Endodermal cell (in vitro differentiated cells): ENCODE data around the gene IYD. TPM values are rescaled to one million over a fixed set of nuclear protein-coding genes. Genes with fewer than 3 reads are reported as not detected.
A peak's percentile ranks its signal among the peaks of the same experiment; 100 is the strongest.

Experiments
- DNase-seq: peaks from one replicate; pipeline ENCODE4 v3.0.0-alpha.2; 2017
- H3K27ac ChIP-seq: 2 replicates; pipeline ENCODE4 v1.5.1; 2013; ENCODE audit warnings: mild to moderate bottlenecking, low read depth, low read length, moderate library complexity
- H3K27me3 ChIP-seq: 2 replicates; pipeline ENCODE4 v1.6.1; 2013; ENCODE audit warnings: mild to moderate bottlenecking, low read length, moderate library complexity; ENCODE audit not compliant: insufficient read depth, control insufficient read depth, poor library complexity, severe bottlenecking
- H3K36me3 ChIP-seq: 2 replicates; pipeline ENCODE4 v1.7.0; 2013; ENCODE audit warnings: mild to moderate bottlenecking, low read length, moderate library complexity; ENCODE audit not compliant: control insufficient read depth, insufficient read depth
- H3K4me1 ChIP-seq: one replicate; pipeline ENCODE4 v1.7.0; 2013; ENCODE audit warnings: low read length; ENCODE audit not compliant: control insufficient read depth, insufficient read depth
- H3K4me3 ChIP-seq: 2 replicates; pipeline ENCODE4 v1.5.1; 2013; ENCODE audit warnings: mild to moderate bottlenecking, low read length, moderate library complexity
- H3K9ac ChIP-seq: 2 replicates; pipeline ENCODE4 v1.6.1; 2013; ENCODE audit warnings: mild to moderate bottlenecking, low read length, moderate library complexity; ENCODE audit not compliant: poor library complexity, severe bottlenecking; ENCODE audit errors: extremely low read depth
- H3K9me3 ChIP-seq: 2 replicates; pipeline ENCODE4 v1.6.1; 2013; ENCODE audit warnings: mild to moderate bottlenecking, low read length, moderate library complexity; ENCODE audit not compliant: control insufficient read depth
- H3K27ac Mint-ChIP-seq: 2 replicates; pipeline ENCODE4 v1.8.0; 2020; ENCODE audit warnings: mixed read lengths
- H3K27me3 Mint-ChIP-seq: 2 replicates; pipeline ENCODE4 v1.8.0; 2021; ENCODE audit warnings: mild to moderate bottlenecking, mixed read lengths; ENCODE audit not compliant: insufficient read depth
- H3K36me3 Mint-ChIP-seq: 2 replicates; pipeline ENCODE4 v1.8.0; 2020; ENCODE audit warnings: low read depth, mixed read lengths
- H3K4me1 Mint-ChIP-seq: 2 replicates; pipeline ENCODE4 v1.8.0; 2020; ENCODE audit warnings: mixed read lengths
- H3K4me3 Mint-ChIP-seq: 2 replicates; pipeline ENCODE4 v1.8.0; 2020; ENCODE audit warnings: mild to moderate bottlenecking, moderate library complexity, mixed read lengths
- H3K9me3 Mint-ChIP-seq: 2 replicates; pipeline ENCODE4 v1.8.0; 2020; ENCODE audit warnings: mild to moderate bottlenecking, mixed read lengths
- WGBS, 2 experiments: methylation state at CpG; one replicate each; pipeline versions ENCODE4 v1.1.5 to v1.1.7; 2013; ENCODE audit warnings: missing lambda C conversion rate in 2 of 2, mixed read lengths in 1 of 2; ENCODE audit not compliant: insufficient coverage in 1 of 2, insufficient read length in 1 of 2; 5-methylcytosine and 5-hydroxymethylcytosine counted together
- total RNA-seq, 2 donors: library from RNA; stranded (reverse); fragmentation: NEBNext Ultra II Directional in 1 of 2; extraction: Animal tissue kit (Norgen Biotek cat#: 25700) in 1 of 2; gene quantifications; 2 replicates in 1 of 2; 3 replicates in 1 of 2; pipeline ENCODE4 v1.2.1, GENCODE V29; 2021
- TF ChIP-seq, protein P1 (sequence below): fragments of 200-600 bp; sonication (generic); conservative IDR thresholded peaks from 2 replicates; pipeline ENCODE4 v1.5.0; 2021; ENCODE audit warnings: antibody characterized with exemption, mild to moderate bottlenecking

Gene IYD
- total RNA-seq, 2 donors from 2014 or later = not detected

DNA sequence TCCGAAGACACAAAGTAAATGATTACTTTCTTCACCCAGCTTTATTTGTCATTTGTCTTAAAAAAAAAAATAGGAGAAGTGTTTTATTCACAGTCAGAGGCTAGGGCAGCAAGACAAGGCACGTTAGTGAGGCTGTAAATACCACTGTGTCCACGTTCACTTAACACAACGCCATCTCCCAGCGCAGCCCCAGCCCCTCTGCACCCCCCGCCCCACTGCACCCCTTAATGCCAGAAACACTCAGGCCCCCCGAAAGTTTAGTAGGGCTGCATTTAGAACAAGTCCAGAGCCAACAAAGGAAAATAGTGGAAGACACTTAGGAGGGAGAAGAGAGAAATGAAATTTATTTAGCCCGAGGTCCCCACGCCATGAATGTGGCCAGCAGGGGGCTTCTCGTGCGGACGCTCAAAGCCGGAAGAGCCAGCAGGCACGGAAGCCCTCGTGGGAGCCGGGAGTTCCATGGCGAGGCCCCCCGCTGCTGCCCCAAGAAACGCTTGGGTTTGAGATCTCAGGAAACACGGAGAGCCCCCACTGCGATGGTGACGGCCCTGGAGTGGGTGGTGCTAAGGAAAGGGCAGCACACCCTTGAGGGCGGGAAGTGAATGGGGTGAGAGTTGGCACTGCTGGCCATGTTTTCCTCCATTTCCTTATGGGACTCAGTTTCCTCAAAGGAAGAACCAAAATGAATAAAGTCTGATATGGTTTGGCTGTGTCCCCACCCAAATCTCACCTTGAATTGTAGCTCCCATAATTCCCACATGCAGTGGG lies 50.2 kb downstream of the IYD start:
- DNase-seq = peak; percentile 85
- Histone ChIP-seq H3K4me3 (no peak overlapping the region), H3K9ac (no peak overlapping the region), H3K9me3 (no peaks in the 10 kb centered on the region), H3K27ac (no peak overlapping the region), H3K4me1 (no peaks in the 10 kb centered on the region), H3K36me3 (no peaks in the 10 kb centered on the region), H3K27me3 (no peaks in the 10 kb centered on the region)
- 31 to 50% methylated on average over 15 to 23 of the region's 23 CpGs for WGBS, 2 experiments
- TF ChIP-seq, protein P1, sequence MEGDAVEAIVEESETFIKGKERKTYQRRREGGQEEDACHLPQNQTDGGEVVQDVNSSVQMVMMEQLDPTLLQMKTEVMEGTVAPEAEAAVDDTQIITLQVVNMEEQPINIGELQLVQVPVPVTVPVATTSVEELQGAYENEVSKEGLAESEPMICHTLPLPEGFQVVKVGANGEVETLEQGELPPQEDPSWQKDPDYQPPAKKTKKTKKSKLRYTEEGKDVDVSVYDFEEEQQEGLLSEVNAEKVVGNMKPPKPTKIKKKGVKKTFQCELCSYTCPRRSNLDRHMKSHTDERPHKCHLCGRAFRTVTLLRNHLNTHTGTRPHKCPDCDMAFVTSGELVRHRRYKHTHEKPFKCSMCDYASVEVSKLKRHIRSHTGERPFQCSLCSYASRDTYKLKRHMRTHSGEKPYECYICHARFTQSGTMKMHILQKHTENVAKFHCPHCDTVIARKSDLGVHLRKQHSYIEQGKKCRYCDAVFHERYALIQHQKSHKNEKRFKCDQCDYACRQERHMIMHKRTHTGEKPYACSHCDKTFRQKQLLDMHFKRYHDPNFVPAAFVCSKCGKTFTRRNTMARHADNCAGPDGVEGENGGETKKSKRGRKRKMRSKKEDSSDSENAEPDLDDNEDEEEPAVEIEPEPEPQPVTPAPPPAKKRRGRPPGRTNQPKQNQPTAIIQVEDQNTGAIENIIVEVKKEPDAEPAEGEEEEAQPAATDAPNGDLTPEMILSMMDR = peak; percentile 84
- no peaks in the 10 kb centered on the region for H3K36me3 Mint-ChIP-seq
- peak overlapping the region; percentile 28 for H3K4me3 Mint-ChIP-seq
- H3K27me3 Mint-ChIP-seq = peaks cover 11% of the 10 kb centered on the region
- H3K4me1 Mint-ChIP-seq = peaks cover 3% of the 10 kb centered on the region
- no peak overlapping the region for H3K27ac Mint-ChIP-seq
- peaks cover 2% of the 10 kb centered on the region for H3K9me3 Mint-ChIP-seq

- Mint-ChIP-seq H3K27ac (no peak overlapping the region), H3K27me3 (peaks cover 11% of the 10 kb centered on the region), H3K4me1 (peaks cover 3% of the 10 kb centered on the region), H3K9me3 (no peaks in the 10 kb centered on the region), H3K36me3 (no peaks in the 10 kb centered on the region), H3K4me3 (no peak overlapping the region)
- Histone ChIP-seq H3K9me3 (no peaks in the 10 kb centered on the region), H3K4me1 (no peaks in the 10 kb centered on the region), H3K4me3 (no peak overlapping the region), H3K9ac (no peak overlapping the region), H3K36me3 (no peaks in the 10 kb centered on the region), H3K27ac (no peak overlapping the region), H3K27me3 (no peaks in the 10 kb centered on the region)
- no peak for DNase-seq
- WGBS, 2 experiments = 87% methylated on average over 2 of the region's 2 CpGs; no CpG with 5 or more reads in 1 of the 2 experiments
- TF ChIP-seq, protein P1 = no peak
Measured at GRCh38 chr6:150420428-150420827, 51.6 kb downstream of the IYD start.

- no peaks in the 10 kb centered on the region for H3K9me3 ChIP-seq
- peaks cover 3% of the 10 kb centered on the region for H3K4me1 Mint-ChIP-seq
- no peak overlapping the region for H3K9ac ChIP-seq
- no peaks in the 10 kb centered on the region for H3K27me3 ChIP-seq
- H3K36me3 ChIP-seq = no peaks in the 10 kb centered on the region
- H3K4me3 ChIP-seq = no peak overlapping the region
- WGBS, 2 experiments = 88 to 92% methylated on average over 1 to 3 of the region's 3 CpGs
- no peak overlapping the region for H3K4me3 Mint-ChIP-seq
- no peak overlapping the region for H3K27ac ChIP-seq
- DNase-seq = no peak
- TF ChIP-seq, protein P1 = no peak
- H3K27ac Mint-ChIP-seq = no peak overlapping the region
- peaks cover 9% of the 10 kb centered on the region for H3K27me3 Mint-ChIP-seq
- no peaks in the 10 kb centered on the region for H3K36me3 Mint-ChIP-seq
- no peaks in the 10 kb centered on the region for H3K4me1 ChIP-seq
- no peaks in the 10 kb centered on the region for H3K9me3 Mint-ChIP-seq
Measured at GRCh38 chr6:150420926-150421325, 52.1 kb downstream of the IYD start.
